Thoracic aorta (tissue), 2 donors: Measurements from ENCODE around the gene STRA6. TPM values are rescaled to one million over a fixed set of nuclear protein-coding genes. Genes with fewer than 3 reads are reported as not detected.

Experiments used
- ATAC-seq: fragments of 150-250 bp; one replicate; pipeline ENCODE4 v1.8.0; 2017; ENCODE audit warnings: low read depth; ENCODE audit not compliant: insufficient number of reproducible peaks, low FRiP score
- DNase-seq: peaks from one replicate; pipeline ENCODE4 v3.0.0-alpha.2; 2020; ENCODE audit warnings: low spot score
- H3K27ac ChIP-seq, 2 donors: fragments of 200-600 bp; sonication (generic); 1 replicate in 1 of 2; 2 replicates in 1 of 2; pipeline ENCODE4 v1.5.1; 2016; ENCODE audit warnings: mild to moderate bottlenecking in 2 of 2, moderate library complexity in 2 of 2
- H3K27me3 ChIP-seq: fragments of 200-600 bp; sonication (generic); replicated peaks from 2 replicates; pipeline ENCODE4 v1.6.0; 2016; ENCODE audit warnings: mild to moderate bottlenecking; ENCODE audit not compliant: insufficient read depth
- H3K36me3 ChIP-seq: fragments of 200-600 bp; sonication (generic); one replicate; pipeline ENCODE4 v1.5.1; 2016
- H3K4me1 ChIP-seq, 2 donors: fragments of 200-600 bp; sonication (generic); 1 replicate in 1 of 2; 2 replicates in 1 of 2; pipeline versions ENCODE4 v1.5.1 to v1.6.0; 2016; ENCODE audit warnings: low read depth in 2 of 2, mild to moderate bottlenecking in 1 of 2; ENCODE audit not compliant: control insufficient read depth in 1 of 2
- H3K4me3 ChIP-seq: fragments of 200-600 bp; sonication (generic); 2 replicates; pipeline ENCODE4 v1.5.1; 2016; ENCODE audit warnings: mild to moderate bottlenecking
- H3K9me3 ChIP-seq: fragments of 200-600 bp; sonication (generic); 2 replicates; pipeline ENCODE4 v1.5.1; 2016
- CTCF ChIP-seq: fragments of 200-600 bp; sonication (generic); IDR thresholded peaks from one replicate; pipeline ENCODE4 v1.5.1; 2019; ENCODE audit warnings: antibody characterized with exemption
- total RNA-seq, 2 donors: library from RNA; depleted of rRNA; stranded (reverse); fragments of >200 nt; gene quantifications; one replicate each; pipeline versions ENCODE4 v1.1.0 to v1.2.3, GENCODE V29; 2016

Gene STRA6
- total RNA-seq, 2 donors from 2014 or later, result 0.28 TPM; not detected in 1

GRCh38 chr15:74133694-74134386 lies 68.7 kb downstream of the STRA6 start:
- ATAC-seq, result no peak
- no peak for TF ChIP-seq CTCF
- peaks cover 21 to 36% of the 10 kb centered on the region in 2 donors for H3K4me1 ChIP-seq
- no peak overlapping the region for H3K4me3 ChIP-seq
- no peak overlapping the region for H3K27ac ChIP-seq
- no peaks in the 10 kb centered on the region for H3K36me3 ChIP-seq
- H3K9me3 ChIP-seq, result no peaks in the 10 kb centered on the region
- peaks cover 35% of the 10 kb centered on the region for H3K27me3 ChIP-seq
- DNase-seq, result no peak

GRCh38 chr15:74132681-74133651 lies 69.6 kb downstream of the STRA6 start:
- Histone ChIP-seq H3K27me3 (peaks cover 44% of the 10 kb centered on the region), H3K4me1 (peaks cover 26 to 43% of the 10 kb centered on the region in 2 donors)
- ATAC-seq, result no peak

GRCh38 chr15:74131628-74132413 lies 70.8 kb downstream of the STRA6 start:
- H3K4me1 ChIP-seq, result peaks cover 25 to 44% of the 10 kb centered on the region in 2 donors
- ATAC-seq, result no peak
- H3K36me3 ChIP-seq, result no peaks in the 10 kb centered on the region
- no peak overlapping the region for H3K27ac ChIP-seq
- no peak overlapping the region for H3K4me3 ChIP-seq
- TF ChIP-seq CTCF, result no peak
- peaks cover 45% of the 10 kb centered on the region for H3K27me3 ChIP-seq
- H3K9me3 ChIP-seq, result no peaks in the 10 kb centered on the region
- no peak for DNase-seq

More at GRCh38 chr15:74132681-74133651, 69.6 kb downstream of the STRA6 start:
- H3K9me3 ChIP-seq, result no peaks in the 10 kb centered on the region
- no peak for TF ChIP-seq CTCF
- no peak overlapping the region for H3K4me3 ChIP-seq
- no peak for DNase-seq
- no peaks in the 10 kb centered on the region for H3K36me3 ChIP-seq
- H3K27ac ChIP-seq, result no peak overlapping the region

GRCh38 chr15:74130849-74131627 lies 71.5 kb downstream of the STRA6 start:
- H3K4me1 ChIP-seq, result peaks cover 23 to 40% of the 10 kb centered on the region in 2 donors
- H3K27me3 ChIP-seq, result peaks cover 45% of the 10 kb centered on the region
- TF ChIP-seq CTCF, result no peak
- H3K9me3 ChIP-seq, result no peaks in the 10 kb centered on the region
- ATAC-seq (no peak), DNase-seq (no peak)
- H3K27ac ChIP-seq, result no peak overlapping the region
- H3K4me3 ChIP-seq, result no peak overlapping the region
- no peaks in the 10 kb centered on the region for H3K36me3 ChIP-seq
